Suprapubic skin (tissue), 3 donors: ENCODE results near the gene ADAM8.

Experiments used
- CTCF ChIP-seq, 2 donors: fragments of 200-600 bp in 1 of 2; fragments of 450-650 bp in 1 of 2; sonication (generic) in 1 of 2; IDR thresholded peaks; one replicate each; pipeline ENCODE4 v1.5.1; 2016 to 2019; ENCODE audit warnings: antibody characterized with exemption in 2 of 2, mild to moderate bottlenecking in 1 of 2, moderate library complexity in 1 of 2
- POLR2AphosphoS5 ChIP-seq, 3 donors: sonication (generic); formaldehyde crosslinking; IDR thresholded peaks; one replicate each; pipeline ENCODE4 v1.6.1; 2017; ENCODE audit warnings: antibody characterized with exemption in 3 of 3

DNA sequence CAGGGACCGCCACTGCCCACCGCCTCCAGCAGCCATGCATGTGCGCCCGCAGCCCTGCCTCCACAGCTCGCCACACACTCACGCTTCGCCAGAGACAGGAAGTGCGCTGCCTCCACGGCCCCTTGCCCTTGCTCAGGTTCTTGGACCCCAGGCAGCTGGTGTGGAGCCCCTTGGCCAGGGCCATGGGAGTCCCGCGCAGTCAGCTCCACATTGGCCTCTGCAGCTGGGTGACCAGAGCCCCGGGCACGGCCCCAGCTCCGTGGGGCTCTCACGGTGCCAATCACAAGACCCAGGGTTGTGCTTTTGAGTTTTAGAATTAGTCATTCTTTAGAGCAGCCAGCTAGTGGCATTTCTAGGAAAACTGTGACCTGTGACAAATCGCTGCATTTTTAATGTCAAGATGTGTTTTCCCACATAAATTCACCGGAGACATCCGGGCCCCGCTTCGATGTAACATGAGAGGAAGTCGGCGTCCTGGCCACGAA is 50.9 kb downstream of the ADAM8 start:
- TF ChIP-seq CTCF (IDR thresholded peaks at IDR 0.05) (no peak), POLR2AphosphoS5 (IDR thresholded peaks at IDR 0.05) (no peak)
